ENCODE data around the gene HIPK2. TPM values are rescaled to one million over a fixed set of nuclear protein-coding genes. Genes with fewer than 3 reads are reported as not detected.

Gene HIPK2
- total RNA-seq, 2 experiments from 2014 or later: 17.3 to 17.6 TPM

- ChIA-PET CTCF (no interaction called here), POLR2A (no interaction called here)
- H3K4me3 Mint-ChIP-seq: no peak overlapping the region
- DNase-seq: no peak
- H3K27me3 Mint-ChIP-seq: no peaks in the 10 kb centered on the region
- no peak for ATAC-seq
- peaks cover 2% of the 10 kb centered on the region for H3K4me1 Mint-ChIP-seq (ENCODE audit: low read depth)
- peaks cover 6% of the 10 kb centered on the region for H3K36me3 Mint-ChIP-seq (ENCODE audit: low read depth)
- intact Hi-C loops (cut with micrococcal nuclease): no loop called here
- no peak overlapping the region for H3K27ac Mint-ChIP-seq
- no peaks in the 10 kb centered on the region for H3K9me3 Mint-ChIP-seq
- TF ChIP-seq CTCF (IDR thresholded peaks at IDR 0.05): no peak
These were observed 206.1 kb downstream of the HIPK2 start for GRCh38 chr7:139571651-139572050.

- Mint-ChIP-seq H3K27ac (no peak overlapping the region), H3K9me3 (no peaks in the 10 kb centered on the region), H3K27me3 (no peaks in the 10 kb centered on the region), H3K36me3 (ENCODE audit: low read depth) (peaks cover 6% of the 10 kb centered on the region), H3K4me3 (no peak overlapping the region), H3K4me1 (ENCODE audit: low read depth) (peaks cover 2% of the 10 kb centered on the region)
- no peak for TF ChIP-seq CTCF (IDR thresholded peaks at IDR 0.05)
- no peak for ATAC-seq
- ChIA-PET CTCF (no interaction called here), POLR2A (no interaction called here)
- intact Hi-C loops (cut with micrococcal nuclease): no loop called here
- no peak for DNase-seq
These were observed 206.6 kb downstream of the HIPK2 start for GRCh38 chr7:139571190-139571589.

- intact Hi-C loops (cut with micrococcal nuclease): no loop called here
- DNase-seq: no peak
- ChIA-PET CTCF (no interaction called here), POLR2A (no interaction called here)
- no peak overlapping the region for H3K4me3 Mint-ChIP-seq
- no peak for ATAC-seq
- no peak for TF ChIP-seq CTCF (IDR thresholded peaks at IDR 0.05)
- H3K36me3 Mint-ChIP-seq (ENCODE audit: low read depth): peaks cover 6% of the 10 kb centered on the region
- H3K9me3 Mint-ChIP-seq: no peaks in the 10 kb centered on the region
- no peak overlapping the region for H3K27ac Mint-ChIP-seq
- H3K4me1 Mint-ChIP-seq (ENCODE audit: low read depth): peaks cover 2% of the 10 kb centered on the region
- no peaks in the 10 kb centered on the region for H3K27me3 Mint-ChIP-seq
These were observed 207.2 kb downstream of the HIPK2 start for GRCh38 chr7:139570626-139571025.

- H3K4me3 Mint-ChIP-seq: no peak overlapping the region
- H3K27me3 Mint-ChIP-seq: no peaks in the 10 kb centered on the region
- no peak overlapping the region for H3K27ac Mint-ChIP-seq
- no peak for TF ChIP-seq CTCF (IDR thresholded peaks at IDR 0.05)
- peaks cover 6% of the 10 kb centered on the region for H3K36me3 Mint-ChIP-seq (ENCODE audit: low read depth)
- intact Hi-C loops (cut with micrococcal nuclease): no loop called here
- no peak for DNase-seq
- H3K4me1 Mint-ChIP-seq (ENCODE audit: low read depth): peaks cover 2% of the 10 kb centered on the region
- no peaks in the 10 kb centered on the region for H3K9me3 Mint-ChIP-seq
- POLR2A ChIA-PET: no interaction called here
- ATAC-seq: no peak
- CTCF ChIA-PET: interaction anchor here (1.3 kb wide), 1 partner anchor 50 kb away, joined by 3 read pairs; no protein-coding TSS in a partner anchor
These were observed 207.7 kb downstream of the HIPK2 start for GRCh38 chr7:139570119-139570518.

GRCh38 chr7:139568813-139569490 lies 208.8 kb downstream of the HIPK2 start:
- Mint-ChIP-seq H3K9me3 (no peaks in the 10 kb centered on the region), H3K4me3 (no peak overlapping the region), H3K27me3 (no peaks in the 10 kb centered on the region), H3K36me3 (ENCODE audit: low read depth) (peaks cover 6% of the 10 kb centered on the region), H3K27ac (no peak overlapping the region), H3K4me1 (ENCODE audit: low read depth) (peaks cover 4% of the 10 kb centered on the region)
- TF ChIP-seq CTCF (IDR thresholded peaks at IDR 0.05): no peak
- DNase-seq: no peak
- ATAC-seq: no peak
- ChIA-PET CTCF (interaction anchor here (1.3 kb wide), 1 partner anchor 52 kb away, joined by 3 read pairs; no protein-coding TSS in a partner anchor), POLR2A (no interaction called here)
- intact Hi-C loops (cut with micrococcal nuclease): no loop called here

All from activated CD8-positive, alpha-beta T cell treated with anti-CD3 and anti-CD28 coated beads for 36 hours (primary cell).